ENCODE results near the gene KRTAP2-3. TPM values are rescaled to one million over a fixed set of nuclear protein-coding genes. Genes with fewer than 3 reads are reported as not detected.
"Not testable (repeated sequence)": the region's sequence is repeated elsewhere in the genome, so short reads cannot be mapped to it uniquely, and the experiment has no call there.

KRTAP2-3 gene
- polyA plus RNA-seq, 4 donors = not detected

- Histone ChIP-seq H3K4me1 (ENCODE audit: control insufficient read depth in 3 of 3, insufficient read depth in 2 of 3, low read depth in 1 of 3, low read length in 2 of 3) (no peaks in the 10 kb centered on the region), H3K36me3 (ENCODE audit: control insufficient read depth in 3 of 3, insufficient read depth in 2 of 3, low read depth in 1 of 3, low read length in 3 of 3) (no peaks in the 10 kb centered on the region), H3K27ac (ENCODE audit: low read depth in 1 of 3, low read length in 2 of 3) (no peak overlapping the region), H3K9me3 (ENCODE audit: control insufficient read depth in 2 of 2, insufficient read depth in 1 of 2, low read depth in 1 of 2, low read length in 1 of 2) (no peaks in the 10 kb centered on the region), H3K27me3 (ENCODE audit: control insufficient read depth in 3 of 3, insufficient read depth in 3 of 3, low read length in 3 of 3) (peaks cover 0 to 3% (median 3%) of the 10 kb centered on the region in 3 donors), H3K4me3 (ENCODE audit: low read depth in 1 of 3, low read length in 3 of 3) (no peak overlapping the region)
- DNase-seq = no peak
- FAIRE-seq = no peak
These were observed 16.9 kb upstream of the KRTAP2-3 start for GRCh38 chr17:41076788-41077187.

GRCh38 chr17:41073676-41074075 is 13.8 kb upstream of the KRTAP2-3 start:
- no peak for DNase-seq
- FAIRE-seq = no peak
- no peak overlapping the region for H3K27ac ChIP-seq (ENCODE audit: low read depth in 1 of 3, low read length in 2 of 3)
- no peaks in the 10 kb centered on the region for H3K36me3 ChIP-seq (ENCODE audit: control insufficient read depth in 3 of 3, insufficient read depth in 2 of 3, low read depth in 1 of 3, low read length in 3 of 3)
- 88 to 93% (median 89%) methylated on average over 2 of the region's 2 CpGs for WGBS, 3 donors
- no peak overlapping the region for H3K4me3 ChIP-seq (ENCODE audit: low read depth in 1 of 3, low read length in 3 of 3)
- peaks cover 0 to 3% (median 0%) of the 10 kb centered on the region in 3 donors for H3K27me3 ChIP-seq (ENCODE audit: control insufficient read depth in 3 of 3, insufficient read depth in 3 of 3, low read length in 3 of 3)
- no peaks in the 10 kb centered on the region for H3K9me3 ChIP-seq (ENCODE audit: control insufficient read depth in 2 of 2, insufficient read depth in 1 of 2, low read depth in 1 of 2, low read length in 1 of 2)
- no peaks in the 10 kb centered on the region for H3K4me1 ChIP-seq (ENCODE audit: control insufficient read depth in 3 of 3, insufficient read depth in 2 of 3, low read depth in 1 of 3, low read length in 2 of 3)

GRCh38 chr17:41071606-41072360 is 11.9 kb upstream of the KRTAP2-3 start:
- Histone ChIP-seq H3K4me1 (ENCODE audit: control insufficient read depth in 3 of 3, insufficient read depth in 2 of 3, low read depth in 1 of 3, low read length in 2 of 3) (no peaks in the 10 kb centered on the region), H3K27me3 (ENCODE audit: control insufficient read depth in 3 of 3, insufficient read depth in 3 of 3, low read length in 3 of 3) (peaks cover 0 to 3% (median 0%) of the 10 kb centered on the region in 3 donors), H3K27ac (ENCODE audit: low read depth in 1 of 3, low read length in 2 of 3) (no peak overlapping the region), H3K4me3 (ENCODE audit: low read depth in 1 of 3, low read length in 3 of 3) (no peak overlapping the region), H3K36me3 (ENCODE audit: control insufficient read depth in 3 of 3, insufficient read depth in 2 of 3, low read depth in 1 of 3, low read length in 3 of 3) (no peaks in the 10 kb centered on the region), H3K9me3 (ENCODE audit: control insufficient read depth in 2 of 2, insufficient read depth in 1 of 2, low read depth in 1 of 2, low read length in 1 of 2) (no peaks in the 10 kb centered on the region)
- WGBS, 3 donors = 84 to 90% (median 89%) methylated on average over 5 of the region's 5 CpGs
- no peak for DNase-seq
- FAIRE-seq = no peak

- no peaks in the 10 kb centered on the region for H3K9me3 ChIP-seq (ENCODE audit: control insufficient read depth in 2 of 2, insufficient read depth in 1 of 2, low read depth in 1 of 2, low read length in 1 of 2)
- no peaks in the 10 kb centered on the region for H3K36me3 ChIP-seq (ENCODE audit: control insufficient read depth in 3 of 3, insufficient read depth in 2 of 3, low read depth in 1 of 3, low read length in 3 of 3)
- no peaks in the 10 kb centered on the region for H3K4me1 ChIP-seq (ENCODE audit: control insufficient read depth in 3 of 3, insufficient read depth in 2 of 3, low read depth in 1 of 3, low read length in 2 of 3)
- no peak overlapping the region for H3K4me3 ChIP-seq (ENCODE audit: low read depth in 1 of 3, low read length in 3 of 3)
- peaks cover 0 to 5% (median 0%) of the 10 kb centered on the region in 3 donors for H3K27me3 ChIP-seq (ENCODE audit: control insufficient read depth in 3 of 3, insufficient read depth in 3 of 3, low read length in 3 of 3)
- DNase-seq = no peak
- H3K27ac ChIP-seq (ENCODE audit: low read depth in 1 of 3, low read length in 2 of 3) = no peak overlapping the region
- FAIRE-seq = no peak
- 70 to 89% (median 73%) methylated on average over 3 of the region's 3 CpGs for WGBS, 3 donors
These were observed 9.1 kb upstream of the KRTAP2-3 start for GRCh38 chr17:41069031-41069430.

- no peak overlapping the region for H3K27ac ChIP-seq (ENCODE audit: low read depth in 1 of 3, low read length in 2 of 3)
- FAIRE-seq = no peak
- H3K27me3 ChIP-seq (ENCODE audit: control insufficient read depth in 3 of 3, insufficient read depth in 3 of 3, low read length in 3 of 3) = peaks cover 0 to 5% (median 0%) of the 10 kb centered on the region in 3 donors
- H3K4me3 ChIP-seq (ENCODE audit: low read depth in 1 of 3, low read length in 3 of 3) = no peak overlapping the region
- H3K36me3 ChIP-seq (ENCODE audit: control insufficient read depth in 3 of 3, insufficient read depth in 2 of 3, low read depth in 1 of 3, low read length in 3 of 3) = no peaks in the 10 kb centered on the region
- no peaks in the 10 kb centered on the region for H3K9me3 ChIP-seq (ENCODE audit: control insufficient read depth in 2 of 2, insufficient read depth in 1 of 2, low read depth in 1 of 2, low read length in 1 of 2)
- H3K4me1 ChIP-seq (ENCODE audit: control insufficient read depth in 3 of 3, insufficient read depth in 2 of 3, low read depth in 1 of 3, low read length in 2 of 3) = no peaks in the 10 kb centered on the region
- DNase-seq = no peak
These were observed 7.4 kb upstream of the KRTAP2-3 start for GRCh38 chr17:41067281-41067680.

DNA sequence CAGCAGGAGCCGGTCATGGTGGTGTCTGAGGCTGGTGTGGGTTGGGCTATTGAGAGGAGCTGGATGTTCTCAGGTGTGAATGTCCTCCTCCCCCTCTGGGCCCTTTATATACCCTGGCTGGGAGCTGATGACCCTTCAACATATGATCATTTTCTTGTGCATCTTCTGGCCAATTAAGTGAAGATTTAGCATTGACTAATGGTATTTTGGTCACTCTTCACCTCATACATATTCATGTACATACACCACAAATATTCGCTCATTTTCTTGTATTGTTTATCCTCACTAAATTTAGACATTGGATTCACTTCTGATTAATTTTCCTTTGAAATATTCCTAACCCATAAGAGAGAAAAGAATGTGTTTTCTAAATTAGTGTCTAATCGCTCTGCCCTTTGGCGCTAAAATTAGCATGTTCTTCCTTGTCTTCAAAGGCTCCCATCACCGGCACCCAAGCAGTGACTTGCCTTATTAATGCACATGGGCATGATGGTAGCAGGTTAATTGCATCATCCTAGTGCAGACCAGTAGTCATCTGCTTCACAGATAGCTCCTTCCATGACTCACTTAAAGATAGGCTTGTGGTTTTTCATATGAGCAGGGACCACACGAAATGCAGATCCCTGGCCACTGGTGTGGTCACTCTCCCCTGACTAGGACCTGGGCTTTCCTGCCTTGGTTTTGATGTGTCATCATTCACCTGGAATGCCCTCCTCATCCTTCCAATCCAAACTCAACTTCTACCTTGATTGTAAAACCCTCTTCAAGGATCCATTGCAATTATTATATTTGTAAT is 6.1 kb upstream of the KRTAP2-3 start, which contains the start of gene KRTAP2-4:
KRTAP2-4 (minus strand) TSS at position 51 of the 796 bp plus-strand sequence; CDS start at position 17, 34 bp downstream.
- no peak for DNase-seq
- Histone ChIP-seq H3K4me3 (ENCODE audit: low read depth in 1 of 3, low read length in 3 of 3) (no peak within 1 kb of the TSS), H3K4me1 (ENCODE audit: control insufficient read depth in 3 of 3, insufficient read depth in 2 of 3, low read depth in 1 of 3, low read length in 2 of 3) (no peaks in the 10 kb centered on the region), H3K27me3 (ENCODE audit: control insufficient read depth in 3 of 3, insufficient read depth in 3 of 3, low read length in 3 of 3) (peaks cover 0 to 5% (median 2%) of the 10 kb centered on the region in 3 donors), H3K36me3 (ENCODE audit: control insufficient read depth in 3 of 3, insufficient read depth in 2 of 3, low read depth in 1 of 3, low read length in 3 of 3) (no peaks in the 10 kb centered on the region), H3K9me3 (ENCODE audit: control insufficient read depth in 2 of 2, insufficient read depth in 1 of 2, low read depth in 1 of 2, low read length in 1 of 2) (no peaks in the 10 kb centered on the region), H3K27ac (ENCODE audit: low read depth in 1 of 3, low read length in 2 of 3) (no peak within 1 kb of the TSS)
- FAIRE-seq = no peak
- WGBS, 3 donors = 82 to 93% (median 91%) methylated on average over 6 of the region's 6 CpGs

- not testable (repeated sequence) for DNase-seq; H3K36me3 ChIP-seq (ENCODE audit: control insufficient read depth in 3 of 3, insufficient read depth in 2 of 3, low read depth in 1 of 3, low read length in 3 of 3); H3K9me3 ChIP-seq (ENCODE audit: control insufficient read depth in 2 of 2, insufficient read depth in 1 of 2, low read depth in 1 of 2, low read length in 1 of 2); FAIRE-seq; H3K27me3 ChIP-seq (ENCODE audit: control insufficient read depth in 3 of 3, insufficient read depth in 3 of 3, low read length in 3 of 3); H3K4me1 ChIP-seq (ENCODE audit: control insufficient read depth in 3 of 3, insufficient read depth in 2 of 3, low read depth in 1 of 3, low read length in 2 of 3); H3K27ac ChIP-seq (ENCODE audit: low read depth in 1 of 3, low read length in 2 of 3); H3K4me3 ChIP-seq (ENCODE audit: low read depth in 1 of 3, low read length in 3 of 3)
- 56 to 70% (median 59%) methylated on average over 7 of the region's 16 CpGs for WGBS, 3 donors
These were observed 5.2 kb upstream of the KRTAP2-3 start for GRCh38 chr17:41065016-41065689.

- 46 to 79% (median 46%) methylated on average over 1 of the region's 1 CpG for WGBS, 3 donors
- H3K27ac ChIP-seq (ENCODE audit: low read depth in 1 of 3, low read length in 2 of 3) = no peak overlapping the region
- DNase-seq = no peak
- no peaks in the 10 kb centered on the region for H3K9me3 ChIP-seq (ENCODE audit: control insufficient read depth in 2 of 2, insufficient read depth in 1 of 2, low read depth in 1 of 2, low read length in 1 of 2)
- H3K4me1 ChIP-seq (ENCODE audit: control insufficient read depth in 3 of 3, insufficient read depth in 2 of 3, low read depth in 1 of 3, low read length in 2 of 3) = no peaks in the 10 kb centered on the region
- no peaks in the 10 kb centered on the region for H3K36me3 ChIP-seq (ENCODE audit: control insufficient read depth in 3 of 3, insufficient read depth in 2 of 3, low read depth in 1 of 3, low read length in 3 of 3)
- no peak overlapping the region for H3K4me3 ChIP-seq (ENCODE audit: low read depth in 1 of 3, low read length in 3 of 3)
- H3K27me3 ChIP-seq (ENCODE audit: control insufficient read depth in 3 of 3, insufficient read depth in 3 of 3, low read length in 3 of 3) = peaks cover 0 to 13% (median 2%) of the 10 kb centered on the region in 3 donors
- FAIRE-seq = no peak
These were observed 4.4 kb upstream of the KRTAP2-3 start for GRCh38 chr17:41064301-41064700.

Data from small intestine (tissue), 7 donors.